Glutamatergic neuron (in vitro differentiated cells): ENCODE measurements around the gene SS18L1. TPM values are rescaled to one million over a fixed set of nuclear protein-coding genes. Genes with fewer than 3 reads are reported as not detected.
"Not testable (repeated sequence)": the region's sequence is repeated elsewhere in the genome, so short reads cannot be mapped to it uniquely, and the experiment has no call there.

Source experiments
- DNase-seq: peaks from one replicate; pipeline ENCODE4 v3.0.0; 2022
- H3K27ac Mint-ChIP-seq: one replicate; pipeline ENCODE4 v1.8.0; 2020; ENCODE audit warnings: mild to moderate bottlenecking, mixed read lengths, inconsistent platforms; ENCODE audit not compliant: unreplicated experiment
- H3K27me3 Mint-ChIP-seq: one replicate; pipeline ENCODE4 v1.8.0; 2020; ENCODE audit warnings: mild to moderate bottlenecking, moderate library complexity, mixed read lengths, inconsistent platforms; ENCODE audit not compliant: unreplicated experiment
- H3K36me3 Mint-ChIP-seq: one replicate; pipeline ENCODE4 v1.8.0; 2020; ENCODE audit warnings: mild to moderate bottlenecking, mixed read lengths, inconsistent platforms; ENCODE audit not compliant: unreplicated experiment
- H3K4me1 Mint-ChIP-seq: one replicate; pipeline ENCODE4 v1.8.0; 2020; ENCODE audit warnings: mild to moderate bottlenecking, low read depth, mixed read lengths, inconsistent platforms; ENCODE audit not compliant: unreplicated experiment
- H3K4me3 Mint-ChIP-seq: one replicate; pipeline ENCODE4 v1.8.0; 2020; ENCODE audit warnings: mild to moderate bottlenecking, mixed read lengths, inconsistent platforms; ENCODE audit not compliant: unreplicated experiment
- H3K9me3 Mint-ChIP-seq: one replicate; pipeline ENCODE4 v1.8.0; 2020; ENCODE audit warnings: mild to moderate bottlenecking, moderate library complexity, mixed read lengths, inconsistent platforms; ENCODE audit not compliant: unreplicated experiment
- total RNA-seq: library from RNA; stranded (reverse); fragmentation: NEBNext Ultra II Directional; extraction: Animal tissue kit (Norgen Biotek cat#: 25700); gene quantifications from one replicate; pipeline ENCODE4 v1.2.1, GENCODE V29; 2021; ENCODE audit not compliant: unreplicated experiment
- TF ChIP-seq, protein P1 (sequence below): fragments of 200-600 bp; sonication (generic); IDR thresholded peaks from one replicate; pipeline ENCODE4 v1.5.0; 2021; ENCODE audit not compliant: partially characterized antibody, unreplicated experiment

SS18L1 gene
- total RNA-seq, 1 donor from 2014 or later: 50.4 TPM

DNA sequence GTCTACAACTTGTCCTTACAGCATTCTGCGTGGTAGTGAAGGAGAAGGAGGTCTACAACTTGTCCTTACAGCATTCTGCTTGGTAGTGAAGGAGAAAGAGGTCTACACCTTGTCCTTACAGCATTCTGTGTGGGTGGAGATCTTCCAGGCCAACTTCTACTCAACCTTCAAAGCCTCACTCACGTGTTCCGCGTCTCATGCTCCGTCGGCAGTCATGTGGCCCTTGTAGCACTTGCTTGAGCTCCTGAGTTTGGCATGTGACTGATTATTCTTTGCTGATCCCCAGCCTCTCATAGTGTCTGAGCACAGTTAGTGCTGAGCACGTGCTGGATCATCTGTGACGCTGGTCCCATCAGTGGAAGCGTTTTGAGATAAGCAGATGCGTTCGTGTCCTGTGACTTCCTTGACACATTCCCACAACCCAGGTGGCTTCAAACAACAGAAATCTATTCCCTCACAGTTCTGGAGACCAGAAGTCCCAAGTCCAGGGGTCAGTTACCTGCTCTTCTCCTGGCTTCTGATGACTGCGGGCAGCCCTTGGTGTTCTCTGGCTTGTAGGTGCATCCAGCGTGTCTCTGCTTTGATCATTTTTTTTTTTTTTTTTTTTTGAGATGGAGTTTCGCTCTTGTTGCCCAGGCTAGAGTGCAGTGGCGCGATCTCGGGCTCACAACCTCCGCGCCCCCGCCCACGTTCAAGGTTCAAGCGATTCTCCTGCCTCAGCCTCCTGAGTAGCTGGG lies 2.6 kb downstream of the SS18L1 start:
- Mint-ChIP-seq H3K27ac (no peak overlapping the region), H3K9me3 (peaks cover 26% of the 10 kb centered on the region), H3K36me3 (no peaks in the 10 kb centered on the region), H3K4me1 (peaks cover 26% of the 10 kb centered on the region), H3K4me3 (no peak overlapping the region), H3K27me3 (peaks cover 20% of the 10 kb centered on the region)
- no peak for DNase-seq
- TF ChIP-seq, protein P1, sequence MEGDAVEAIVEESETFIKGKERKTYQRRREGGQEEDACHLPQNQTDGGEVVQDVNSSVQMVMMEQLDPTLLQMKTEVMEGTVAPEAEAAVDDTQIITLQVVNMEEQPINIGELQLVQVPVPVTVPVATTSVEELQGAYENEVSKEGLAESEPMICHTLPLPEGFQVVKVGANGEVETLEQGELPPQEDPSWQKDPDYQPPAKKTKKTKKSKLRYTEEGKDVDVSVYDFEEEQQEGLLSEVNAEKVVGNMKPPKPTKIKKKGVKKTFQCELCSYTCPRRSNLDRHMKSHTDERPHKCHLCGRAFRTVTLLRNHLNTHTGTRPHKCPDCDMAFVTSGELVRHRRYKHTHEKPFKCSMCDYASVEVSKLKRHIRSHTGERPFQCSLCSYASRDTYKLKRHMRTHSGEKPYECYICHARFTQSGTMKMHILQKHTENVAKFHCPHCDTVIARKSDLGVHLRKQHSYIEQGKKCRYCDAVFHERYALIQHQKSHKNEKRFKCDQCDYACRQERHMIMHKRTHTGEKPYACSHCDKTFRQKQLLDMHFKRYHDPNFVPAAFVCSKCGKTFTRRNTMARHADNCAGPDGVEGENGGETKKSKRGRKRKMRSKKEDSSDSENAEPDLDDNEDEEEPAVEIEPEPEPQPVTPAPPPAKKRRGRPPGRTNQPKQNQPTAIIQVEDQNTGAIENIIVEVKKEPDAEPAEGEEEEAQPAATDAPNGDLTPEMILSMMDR: no peak

DNA sequence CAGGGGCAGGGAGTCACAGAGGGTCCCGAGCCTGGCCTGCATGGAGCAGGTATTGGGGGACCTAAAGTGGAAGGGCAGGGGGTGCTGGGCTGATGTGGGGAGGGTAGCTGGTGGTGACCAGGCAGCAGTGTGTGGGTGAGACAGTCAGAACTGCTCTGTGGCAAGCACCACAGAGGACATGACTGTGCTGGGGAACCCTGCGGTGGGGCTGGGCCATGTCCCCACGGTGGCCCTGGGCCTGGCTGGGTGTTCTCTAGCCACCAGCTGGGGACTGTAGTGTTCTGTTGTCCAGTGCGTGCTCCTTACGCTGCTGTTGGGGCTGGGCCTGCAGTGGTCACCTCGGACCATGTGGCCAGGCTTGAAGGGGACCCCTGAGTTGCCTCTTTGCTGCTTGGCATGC lies 3.6 kb downstream of the SS18L1 start:
- Mint-ChIP-seq H3K36me3 (no peaks in the 10 kb centered on the region), H3K4me1 (peaks cover 22% of the 10 kb centered on the region), H3K4me3 (no peak overlapping the region), H3K27ac (no peak overlapping the region), H3K9me3 (peaks cover 22% of the 10 kb centered on the region), H3K27me3 (peaks cover 13% of the 10 kb centered on the region)
- TF ChIP-seq, protein P1: no peak
- DNase-seq: no peak

DNA sequence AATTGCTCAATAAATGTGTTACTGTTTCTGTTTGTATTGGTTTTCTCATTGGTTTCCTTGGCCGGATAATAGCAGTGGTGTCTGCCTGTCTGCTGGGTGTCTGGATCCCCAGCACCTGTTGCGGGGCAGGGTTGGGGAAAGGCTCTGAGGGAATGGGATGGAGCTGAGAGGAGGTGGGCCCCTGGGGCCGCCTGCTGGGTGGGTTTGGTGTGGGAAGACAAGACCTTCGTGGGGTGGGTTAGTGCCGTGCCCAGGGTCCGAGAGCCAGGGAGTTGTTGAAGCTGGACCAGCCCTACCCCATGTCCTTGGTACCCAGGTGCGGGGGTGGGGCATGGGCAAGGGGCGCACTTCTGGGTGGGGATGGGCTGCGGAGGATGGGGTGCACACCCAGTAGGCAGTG lies 4.0 kb downstream of the SS18L1 start:
- peak overlapping the region; percentile 2 for H3K27ac Mint-ChIP-seq
- peaks cover 3% of the 10 kb centered on the region for H3K36me3 Mint-ChIP-seq
- TF ChIP-seq, protein P1: no peak
- DNase-seq: no peak
- peaks cover 22% of the 10 kb centered on the region for H3K4me1 Mint-ChIP-seq
- H3K27me3 Mint-ChIP-seq: peaks cover 10% of the 10 kb centered on the region
- H3K9me3 Mint-ChIP-seq: peaks cover 19% of the 10 kb centered on the region
- no peak overlapping the region for H3K4me3 Mint-ChIP-seq

DNA sequence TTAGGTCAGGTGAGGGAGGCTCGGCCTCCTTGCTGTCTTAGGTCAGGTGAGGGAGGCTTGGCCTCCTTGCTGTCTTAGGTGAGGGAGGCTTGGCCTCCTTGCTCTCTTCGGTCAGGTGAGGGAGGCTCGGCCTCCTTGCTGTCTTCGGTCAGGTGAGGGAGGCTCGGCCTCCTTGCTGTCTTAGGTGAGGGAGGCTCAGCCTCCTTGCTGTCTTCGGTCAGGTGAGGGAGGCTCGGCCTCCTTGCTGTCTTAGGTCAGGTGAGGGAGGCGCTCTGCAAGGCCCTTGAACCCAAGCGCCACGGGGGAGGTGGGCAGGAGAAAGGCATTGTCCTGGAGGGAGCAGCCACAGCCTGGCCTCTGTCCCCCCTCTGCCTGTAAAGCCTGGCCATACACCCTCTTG lies 4.8 kb downstream of the SS18L1 start:
- not testable (repeated sequence) for H3K4me3 Mint-ChIP-seq, H3K27ac Mint-ChIP-seq
- peaks cover 10% of the 10 kb centered on the region for H3K27me3 Mint-ChIP-seq

DNA sequence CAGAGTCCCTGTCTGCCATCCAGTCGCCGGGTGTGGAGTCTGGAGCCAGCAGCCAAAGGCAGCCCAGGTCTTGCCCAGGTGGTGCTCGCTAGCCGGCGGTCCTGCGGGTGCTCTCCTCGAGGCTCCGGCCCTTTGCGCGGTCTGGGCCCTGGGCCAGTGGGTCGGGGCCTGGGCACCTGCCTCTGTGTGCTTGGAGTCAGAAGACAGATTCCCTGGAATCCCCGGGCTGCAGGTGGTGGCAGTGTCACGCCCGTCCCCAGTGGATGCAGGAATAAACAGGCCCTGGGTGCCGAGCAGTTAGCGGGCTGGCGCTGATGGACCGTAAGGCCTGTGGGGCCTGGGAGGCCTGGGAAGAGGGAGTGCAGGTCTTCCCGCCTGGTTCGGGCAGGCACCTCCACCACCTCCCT lies 5.3 kb downstream of the SS18L1 start:
- Mint-ChIP-seq H3K9me3 (peaks cover 21% of the 10 kb centered on the region), H3K4me3 (no peak overlapping the region), H3K36me3 (peaks cover 15% of the 10 kb centered on the region), H3K4me1 (peaks cover 22% of the 10 kb centered on the region), H3K27me3 (peaks cover 12% of the 10 kb centered on the region), H3K27ac (no peak overlapping the region)
- TF ChIP-seq, protein P1: no peak
- no peak for DNase-seq

More for the DNA sequence above, 4.8 kb downstream of the SS18L1 start:
- Mint-ChIP-seq H3K36me3 (peaks cover 10% of the 10 kb centered on the region), H3K4me1 (peaks cover 22% of the 10 kb centered on the region), H3K9me3 (peaks cover 19% of the 10 kb centered on the region)
- DNase-seq: not testable (repeated sequence)
